ENCODE results near the gene HSPA5.
"Not testable (repeated sequence)": the region's sequence is repeated elsewhere in the genome, so short reads cannot be mapped to it uniquely, and the experiment has no call there.

HSPA5 gene

DNA sequence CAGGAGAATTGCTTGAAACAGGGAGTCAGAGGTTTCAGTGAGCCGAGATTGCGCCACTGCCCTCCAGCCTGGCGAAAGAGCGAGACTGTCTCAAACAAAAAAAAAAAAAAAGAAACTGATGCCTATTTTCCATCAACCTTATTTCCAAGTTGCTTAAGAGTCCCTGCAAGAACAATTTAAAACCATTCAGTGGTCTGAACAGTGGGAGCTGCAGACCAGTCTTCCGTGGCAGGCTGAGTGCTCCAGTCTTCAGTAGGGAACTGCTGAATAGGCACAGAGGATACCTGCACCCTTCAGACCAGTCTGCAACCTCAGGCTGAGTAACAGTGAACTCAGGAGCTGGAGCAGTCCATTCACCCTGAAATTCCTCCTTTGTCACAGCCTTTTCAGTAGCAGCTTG lies 46.7 kb downstream of the HSPA5 start:
- not testable (repeated sequence) for DNase-seq (ENCODE audit: low read depth in 1 of 2, low spot score in 1 of 2)

DNA sequence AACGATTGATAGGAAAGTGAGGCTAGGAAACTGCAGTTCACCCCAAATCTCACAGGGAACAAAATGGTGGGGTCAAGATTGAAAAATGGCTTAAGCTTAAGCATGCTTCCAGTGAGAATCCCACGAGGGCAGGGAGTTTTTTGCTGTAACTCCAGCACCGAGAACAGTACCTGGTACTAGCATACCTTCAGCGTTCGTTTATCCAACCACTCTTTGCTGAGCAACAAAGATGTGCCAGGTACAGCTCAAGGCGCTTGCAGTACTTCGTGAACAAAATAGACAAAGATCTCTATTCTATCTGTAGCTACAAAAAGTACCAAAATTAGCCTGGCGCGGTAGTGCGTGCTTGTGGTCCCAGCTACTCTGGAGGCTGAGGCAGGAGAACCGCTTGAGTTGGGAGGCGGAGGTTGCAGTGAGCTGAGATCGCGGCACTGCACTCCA lies 50.8 kb downstream of the HSPA5 start:
- no peak for DNase-seq (ENCODE audit: low read depth in 1 of 2, low spot score in 1 of 2)

DNA sequence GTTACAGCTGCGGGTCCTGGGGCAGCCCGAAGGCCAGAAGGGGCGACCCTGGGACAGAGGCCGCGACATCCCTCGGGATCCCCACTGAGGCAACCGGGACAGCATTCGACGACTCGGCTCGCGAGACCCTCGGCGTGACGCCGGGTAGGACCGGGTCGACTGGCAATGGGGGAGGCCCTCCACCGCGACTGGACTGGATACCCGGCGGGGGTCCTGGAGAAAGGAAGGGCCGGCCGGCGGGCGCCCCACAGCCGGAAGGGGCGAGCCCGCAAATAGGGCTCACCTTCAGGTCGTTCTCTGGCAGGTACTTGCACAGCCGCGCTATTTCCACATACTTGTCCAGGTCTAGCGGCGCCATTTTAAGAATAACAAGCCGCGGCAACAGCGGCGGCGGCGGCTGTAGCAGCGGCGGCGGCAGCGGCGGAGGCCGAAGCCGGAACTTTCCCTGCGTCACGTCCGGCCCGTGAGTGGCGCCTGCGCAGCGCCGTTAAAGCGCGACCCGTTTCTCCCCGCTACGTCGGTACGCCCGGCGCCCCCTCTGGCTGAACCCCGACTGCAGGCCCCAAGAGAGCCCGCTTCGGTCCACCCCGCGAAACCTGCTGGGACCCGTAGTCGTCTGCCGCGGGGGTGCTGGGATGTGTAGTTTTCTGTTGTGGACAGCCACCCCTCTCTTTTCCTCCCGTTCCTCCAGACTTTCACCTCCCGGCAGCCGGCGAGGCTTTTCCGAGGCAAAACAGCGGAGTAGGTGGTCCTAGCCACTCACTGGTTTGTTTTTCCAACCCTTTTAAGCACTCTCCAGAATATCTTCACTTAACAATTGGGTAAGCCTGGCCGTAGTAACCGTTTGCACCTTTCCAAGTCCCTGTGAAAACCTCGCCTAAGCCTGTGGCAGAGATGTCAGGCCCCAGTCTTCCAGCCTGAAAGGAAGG lies 51.5 kb downstream of the HSPA5 start, which contains the start of gene PPP6C:
Gene PPP6C, minus strand, starts transcription at position 443 of the 929 bp plus-strand sequence. Its CDS starts 85 bp downstream, at position 358.
- peak; percentile 95 to 96 for DNase-seq (ENCODE audit: low read depth in 1 of 2, low spot score in 1 of 2)

DNA sequence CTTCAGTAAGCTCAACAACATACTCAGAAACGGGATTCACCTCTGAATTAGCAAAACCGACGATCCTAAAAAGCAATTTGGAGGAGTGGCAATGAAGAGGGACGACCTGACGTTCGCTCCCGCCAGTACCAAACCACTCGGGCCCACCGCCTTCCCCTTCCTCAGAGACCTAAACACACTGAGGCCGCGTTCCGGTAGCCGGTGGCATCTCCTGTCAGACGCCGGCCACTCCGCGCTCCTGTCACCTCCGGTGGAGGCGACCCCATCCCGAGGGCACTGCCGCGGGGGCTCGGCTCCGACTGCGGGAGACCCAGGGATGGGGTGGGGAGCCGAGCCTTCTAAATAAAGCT lies 52.2 kb downstream of the HSPA5 start:
- no peak for DNase-seq (ENCODE audit: low read depth in 1 of 2, low spot score in 1 of 2)
